NK-92 (cell line): ENCODE results near the gene COPE.

Experiments used
- DNase-seq: peaks from one replicate; lab custom pipeline; 2025; ENCODE audit not compliant: unreplicated experiment; lab: John Stamatoyannopoulos, UW

COPE gene

GRCh38 chr19:18868380-18869022, 50.7 kb downstream of the COPE start:
- no peak for DNase-seq

DNA sequence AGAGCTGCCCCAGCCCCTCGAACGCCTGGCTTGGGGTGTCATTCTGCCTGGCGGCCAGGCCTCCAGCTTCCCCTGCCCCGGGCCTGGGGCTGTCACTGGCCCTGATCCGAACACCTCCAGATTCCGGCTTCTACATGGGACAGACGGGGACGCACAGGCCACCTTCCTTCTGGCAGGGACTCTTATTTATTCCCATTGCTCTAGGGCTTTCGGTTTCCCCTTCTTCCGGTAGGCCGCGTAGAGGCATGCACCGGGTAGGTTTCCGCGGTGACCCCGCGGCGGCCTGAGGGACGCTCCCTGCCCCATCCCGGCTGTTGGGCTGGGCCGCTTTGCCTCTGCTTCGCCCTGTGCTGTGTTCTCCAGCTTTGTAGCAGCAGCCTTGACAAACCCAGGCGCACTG, 51.4 kb downstream of the COPE start:
- DNase-seq: no peak

- no peak for DNase-seq
Observed at GRCh38 chr19:18867199-18867598, 52.0 kb downstream of the COPE start.

DNA sequence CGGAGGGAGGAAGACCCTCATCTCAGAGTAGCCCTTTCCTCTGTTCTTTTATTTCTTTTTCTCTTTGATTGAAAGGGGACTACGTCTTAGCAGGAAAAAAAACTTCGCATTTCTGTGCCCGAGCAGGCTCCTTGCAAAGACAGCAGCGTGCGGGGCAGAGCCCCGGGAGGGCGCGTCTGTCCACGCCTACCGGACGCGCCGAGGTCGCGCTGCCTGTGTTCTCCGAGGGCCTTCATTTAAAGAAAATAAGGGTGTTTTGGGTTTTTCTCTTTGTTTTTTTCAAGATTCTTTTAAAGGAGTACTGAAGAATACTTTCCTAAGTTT, 52.4 kb downstream of the COPE start:
- no peak for DNase-seq

GRCh38 chr19:18865973-18866799, 53.0 kb downstream of the COPE start:
- no peak for DNase-seq

- no peak for DNase-seq
Observed at GRCh38 chr19:18865106-18865972, 53.8 kb downstream of the COPE start.

DNA sequence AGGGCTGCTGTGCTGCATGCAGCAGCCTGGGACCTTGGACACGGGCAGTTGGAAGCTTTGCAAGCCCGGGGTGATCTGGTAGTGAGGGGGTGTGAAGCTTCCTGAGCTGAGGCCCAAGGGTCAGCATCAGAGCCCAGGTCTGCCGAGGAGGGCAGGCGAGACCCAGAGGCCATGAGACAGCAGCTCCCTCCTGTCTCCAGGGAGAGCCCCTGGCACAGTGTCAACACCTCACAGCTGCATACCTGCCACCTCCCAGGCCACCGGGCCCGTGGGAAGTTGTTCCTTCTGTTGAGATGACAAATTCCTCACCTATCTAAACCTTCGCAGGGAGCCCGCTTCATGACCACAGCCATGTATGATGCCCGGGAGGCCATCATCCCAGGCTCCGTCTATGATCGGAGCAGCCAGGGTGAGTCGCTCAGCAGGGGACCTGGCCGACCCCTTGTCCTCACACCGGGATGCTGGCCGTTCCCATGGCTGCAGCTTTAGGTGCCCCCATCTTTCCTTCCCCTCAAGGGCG, 55.3 kb downstream of the COPE start:
- no peak for DNase-seq

- no peak for DNase-seq
Observed at GRCh38 chr19:18862976-18863842, 56.0 kb downstream of the COPE start.

GRCh38 chr19:18861917-18862316, 57.3 kb downstream of the COPE start:
- DNase-seq: no peak

GRCh38 chr19:18861235-18861634, 58.0 kb downstream of the COPE start:
- DNase-seq: no peak

DNA sequence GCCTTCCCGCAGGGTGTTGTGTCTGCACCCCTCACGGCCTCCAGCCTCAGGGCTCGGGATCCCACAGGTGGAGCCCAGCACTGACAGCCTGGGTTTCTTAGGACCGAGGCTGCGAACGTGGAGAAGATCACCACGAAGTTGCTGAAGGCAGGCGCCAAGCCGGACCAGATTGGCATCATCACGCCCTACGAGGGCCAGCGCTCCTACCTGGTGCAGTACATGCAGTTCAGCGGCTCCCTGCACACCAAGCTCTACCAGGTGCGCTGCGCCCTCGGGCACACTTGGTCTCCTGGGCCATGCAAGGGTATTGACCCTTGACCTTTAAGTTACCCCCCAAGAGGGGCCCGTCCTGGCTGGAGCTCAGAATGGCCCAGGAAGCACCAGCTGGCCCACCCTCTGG, 58.5 kb downstream of the COPE start:
- no peak for DNase-seq

- no peak for DNase-seq
Observed at GRCh38 chr19:18860302-18860700, 58.9 kb downstream of the COPE start.

DNA sequence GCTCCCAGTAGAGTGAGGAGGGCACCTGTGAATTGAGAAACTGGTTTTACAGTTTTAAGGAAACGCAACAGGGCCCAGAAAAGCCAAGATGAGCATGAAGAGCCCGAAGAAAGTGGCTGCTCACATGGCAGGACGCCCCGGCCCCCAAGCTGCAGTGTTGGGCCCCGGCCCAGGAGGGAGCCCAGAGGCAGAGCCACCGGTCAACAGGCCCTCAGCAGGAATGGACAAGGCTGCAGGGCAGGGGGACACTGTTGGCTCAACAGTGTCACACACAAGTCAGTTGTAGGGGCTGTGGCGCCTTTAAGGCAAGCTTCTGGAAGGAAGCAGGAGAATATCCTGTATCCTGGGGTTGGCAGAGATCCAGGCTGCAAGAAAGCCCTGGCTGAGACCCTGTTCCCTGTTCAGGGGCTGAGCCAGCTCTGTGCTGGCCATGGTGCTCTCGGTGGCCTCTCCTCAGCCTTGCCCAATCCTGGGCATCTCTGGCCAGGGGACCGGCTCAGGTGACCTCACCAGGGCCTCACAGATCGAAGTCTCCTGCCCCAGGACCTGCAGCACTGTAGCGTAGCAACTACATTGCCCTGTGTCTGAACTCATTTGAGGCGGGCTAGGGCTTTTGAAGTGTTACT, 59.4 kb downstream of the COPE start:
- DNase-seq: no peak

DNA sequence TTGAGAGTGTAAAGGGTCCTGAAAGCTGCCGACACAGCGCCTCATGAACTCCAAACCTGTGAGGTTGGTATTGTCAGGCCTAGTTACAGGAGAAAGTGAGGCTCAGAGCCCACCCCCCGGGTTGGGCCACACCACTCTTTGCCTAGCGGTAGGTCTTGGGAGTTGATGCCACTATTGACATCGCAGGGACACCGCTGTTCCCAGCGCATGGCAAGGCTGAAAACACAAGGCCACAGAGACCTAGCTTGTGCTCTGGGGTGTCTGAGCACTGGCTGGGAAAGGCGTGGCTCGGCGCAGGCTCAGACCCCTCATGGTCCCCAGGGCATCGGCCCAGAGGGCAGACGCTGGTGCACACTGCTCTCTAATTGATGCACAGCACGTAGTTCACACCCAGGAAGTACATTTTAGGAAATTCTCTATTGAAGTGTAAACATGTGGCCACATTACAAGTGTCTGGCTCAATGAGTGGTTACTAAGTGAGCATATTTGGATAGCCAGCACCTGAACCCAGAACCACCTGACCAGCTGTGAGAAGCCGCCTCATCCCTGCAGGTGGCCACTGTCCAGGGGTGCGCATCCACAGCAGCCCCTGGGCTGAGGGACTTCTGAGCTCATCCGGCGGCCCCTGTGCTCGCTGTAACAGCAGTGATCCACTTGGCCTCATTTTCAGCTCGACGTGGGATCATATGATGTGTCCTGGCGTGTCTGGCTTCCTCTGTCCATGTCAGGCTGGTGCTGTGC, 60.1 kb downstream of the COPE start:
- DNase-seq: no peak

- no peak for DNase-seq
Observed at GRCh38 chr19:18857223-18857622, 62.0 kb downstream of the COPE start.

DNA sequence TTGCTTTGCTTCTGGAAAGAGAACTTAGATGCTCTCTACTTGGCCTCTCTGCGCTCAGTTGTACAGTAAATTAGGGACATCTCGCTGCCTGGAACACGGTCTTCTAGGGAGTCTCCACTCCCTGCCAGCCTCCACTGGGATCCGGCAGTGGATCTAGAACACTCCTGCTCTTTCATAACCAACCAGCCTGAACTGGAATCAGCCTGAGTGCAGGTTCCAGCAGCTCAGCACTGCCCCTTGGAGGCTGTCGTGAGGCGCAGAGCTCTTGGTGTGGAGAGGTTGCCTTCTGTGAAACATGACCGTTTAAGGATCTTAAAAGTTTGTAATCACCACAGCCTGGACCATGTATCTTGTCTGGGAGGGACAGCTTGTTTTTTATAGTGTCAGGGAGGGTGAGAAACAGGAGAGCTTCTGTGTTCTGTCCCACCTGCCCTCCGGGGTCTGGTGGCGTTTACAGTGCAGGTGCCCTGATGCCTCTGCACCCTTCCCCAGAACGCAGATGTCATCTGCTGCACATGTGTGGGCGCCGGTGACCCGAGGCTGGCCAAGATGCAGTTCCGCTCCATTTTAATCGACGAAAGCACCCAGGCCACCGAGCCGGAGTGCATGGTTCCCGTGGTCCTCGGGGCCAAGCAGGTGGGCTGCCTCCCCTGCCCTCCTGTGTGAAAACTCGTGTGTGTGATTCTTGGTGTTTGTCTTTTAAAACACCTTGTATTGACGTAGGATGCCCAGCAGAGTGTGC, 62.6 kb downstream of the COPE start:
- no peak for DNase-seq

DNA sequence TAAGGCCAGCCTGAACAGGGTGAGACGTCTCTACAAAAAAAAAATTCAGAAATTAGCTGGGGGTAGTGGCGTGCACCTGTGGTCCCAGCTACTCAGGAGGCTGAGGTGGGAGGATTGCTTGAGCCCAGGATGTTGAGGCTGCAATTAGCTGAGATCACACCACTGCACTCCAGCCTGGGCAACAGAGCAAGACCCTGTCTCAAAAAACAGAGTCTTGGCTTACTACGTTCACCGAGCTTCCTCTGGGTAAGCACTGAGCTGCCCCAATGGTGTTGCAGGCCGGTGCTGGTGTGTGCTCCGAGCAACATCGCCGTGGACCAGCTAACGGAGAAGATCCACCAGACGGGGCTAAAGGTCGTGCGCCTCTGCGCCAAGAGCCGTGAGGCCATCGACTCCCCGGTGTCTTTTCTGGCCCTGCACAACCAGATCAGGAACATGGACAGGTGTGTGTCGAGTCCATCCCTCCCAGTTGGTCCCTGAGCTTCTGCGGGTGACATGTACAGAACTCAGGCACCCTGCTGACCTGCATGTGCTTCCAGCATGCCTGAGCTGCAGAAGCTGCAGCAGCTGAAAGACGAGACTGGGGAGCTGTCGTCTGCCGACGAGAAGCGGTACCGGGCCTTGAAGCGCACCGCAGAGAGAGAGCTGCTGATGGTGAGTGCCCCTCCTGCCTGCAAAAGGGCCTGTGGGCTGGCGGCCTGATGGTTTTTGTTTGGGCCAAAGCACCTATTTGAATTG, 63.4 kb downstream of the COPE start:
- DNase-seq: no peak

- DNase-seq: no peak
Observed at GRCh38 chr19:18854982-18855381, 64.2 kb downstream of the COPE start.
